ENCODE data around the gene LAPTM5. TPM values are rescaled to one million over a fixed set of nuclear protein-coding genes. Genes with fewer than 3 reads are reported as not detected.

The LAPTM5 gene
- total RNA-seq, 1 experiment from 2014 or later: 1.5 TPM

GRCh38 chr1:30721812-30722537, 35.6 kb downstream of the LAPTM5 start:
- H3K9me3 ChIP-seq (ENCODE audit: control insufficient read depth in 1 of 2, insufficient read depth in 1 of 2, low read depth in 1 of 2, low read length in 2 of 2): no peaks in the 10 kb centered on the region
- ATAC-seq (no peak), DNase-seq (ENCODE audit: low read depth, low spot score) (no peak)
- no peaks in the 10 kb centered on the region for H3K36me3 ChIP-seq (ENCODE audit: control insufficient read depth in 1 of 2, insufficient read depth in 2 of 2, low read length in 2 of 2)
- BruUV-seq (replicated peaks): no TSS peak
- H3K4me2 ChIP-seq (ENCODE audit: low read length): no peak overlapping the region
- CTCF ChIA-PET: interaction anchor here (4.4 kb wide), 1 partner anchor 57 kb away, joined by 210 read pairs; no protein-coding TSS in a partner anchor
- H3K9ac ChIP-seq (ENCODE audit: low read length): no peak overlapping the region
- POLR2A ChIA-PET: interaction anchor here (0.6 kb wide), 1 partner anchor 58 kb away, joined by 4 read pairs; no protein-coding TSS in a partner anchor
- H3K4me1 ChIP-seq (ENCODE audit: control insufficient read depth in 1 of 2, insufficient read depth in 2 of 2, low read length in 2 of 2): peaks cover 22 to 34% of the 10 kb centered on the region in 2 experiments
- no peaks in the 10 kb centered on the region for H3K27me3 ChIP-seq (ENCODE audit: insufficient read depth, low read length)
- TF ChIP-seq SRF (IDR thresholded peaks at IDR 0.05; ENCODE audit: low read depth) (no peak), TCF7L2 (IDR thresholded peaks at IDR 0.05; ENCODE audit: borderline replicate concordance, extremely low read depth, insufficient read depth, insufficient read length) (peak; percentile 66), RAD21 (IDR thresholded peaks at IDR 0.05; ENCODE audit: low read depth) (no peak)
- H3K4me3 ChIP-seq (replicated peaks in 1 of 2; ENCODE audit: low read depth in 1 of 2, low read length in 2 of 2): no peak overlapping the region
- no peaks in the 10 kb centered on the region for H4K20me1 ChIP-seq (ENCODE audit: insufficient read depth)
- RAD21 ChIA-PET (ENCODE audit: low non-redundant PET in 1 of 2, low total read pairs in 2 of 2, uncharacterized antibody in 2 of 2, unreplicated experiment in 2 of 2): no interaction called here
- H3K79me2 ChIP-seq (ENCODE audit: insufficient read depth, low read length): no peaks in the 10 kb centered on the region
- H3K27ac ChIP-seq (ENCODE audit: low read depth, low read length): no peak overlapping the region; the same call in 1 of the 2 replicates
- no peak overlapping the region for H2AFZ ChIP-seq (ENCODE audit: low read depth, low read length, poor library complexity, severe bottlenecking)
- intact Hi-C loops (cut with micrococcal nuclease): no loop called here
- no peaks in the 10 kb centered on the region for H3K9me2 ChIP-seq (ENCODE audit: insufficient read depth)

- Histone ChIP-seq H3K79me2 (ENCODE audit: insufficient read depth, low read length) (no peaks in the 10 kb centered on the region), H3K4me1 (ENCODE audit: control insufficient read depth in 1 of 2, insufficient read depth in 2 of 2, low read length in 2 of 2) (peaks cover 22 to 34% of the 10 kb centered on the region in 2 experiments), H3K27ac (ENCODE audit: low read depth, low read length) (no peak overlapping the region), H2AFZ (ENCODE audit: low read depth, low read length, poor library complexity, severe bottlenecking) (no peak overlapping the region), H3K36me3 (ENCODE audit: control insufficient read depth in 1 of 2, insufficient read depth in 2 of 2, low read length in 2 of 2) (no peaks in the 10 kb centered on the region), H4K20me1 (ENCODE audit: insufficient read depth) (no peaks in the 10 kb centered on the region), H3K4me2 (ENCODE audit: low read length) (no peak overlapping the region), H3K9ac (ENCODE audit: low read length) (no peak overlapping the region), H3K27me3 (ENCODE audit: insufficient read depth, low read length) (no peaks in the 10 kb centered on the region), H3K9me2 (ENCODE audit: insufficient read depth) (no peaks in the 10 kb centered on the region), H3K4me3 (replicated peaks in 1 of 2; ENCODE audit: low read depth in 1 of 2, low read length in 2 of 2) (no peak overlapping the region), H3K9me3 (ENCODE audit: control insufficient read depth in 1 of 2, insufficient read depth in 1 of 2, low read depth in 1 of 2, low read length in 2 of 2) (no peaks in the 10 kb centered on the region)
- ATAC-seq (no peak), DNase-seq (ENCODE audit: low read depth, low spot score) (no peak)
- BruUV-seq (replicated peaks): no TSS peak
- POLR2A ChIA-PET: no interaction called here
- intact Hi-C loops (cut with micrococcal nuclease): no loop called here
- TF ChIP-seq RAD21 (IDR thresholded peaks at IDR 0.05; ENCODE audit: low read depth): no peak
- TF ChIP-seq SRF (IDR thresholded peaks at IDR 0.05; ENCODE audit: low read depth): no peak
- no peak for TF ChIP-seq CEBPB (IDR thresholded peaks at IDR 0.05; ENCODE audit: low read depth)
- TF ChIP-seq POLR2AphosphoS5 (IDR thresholded peaks at IDR 0.05; ENCODE audit: low read depth, low read length): no peak
- no peak for TF ChIP-seq SP1 (IDR thresholded peaks at IDR 0.05; ENCODE audit: low read depth)
- no peak for TF ChIP-seq ZNF274 (IDR thresholded peaks at IDR 0.05; ENCODE audit: low read depth, low read length)
- RAD21 ChIA-PET (ENCODE audit: low non-redundant PET in 1 of 2, low total read pairs in 2 of 2, uncharacterized antibody in 2 of 2, unreplicated experiment in 2 of 2): no interaction called here
- CTCF ChIA-PET: interaction anchor here (3.4 to 4.4 kb wide), 2 partner anchors 57 to 190 kb away, joined by 56 to 210 read pairs; no protein-coding TSS in a partner anchor
These were observed 36.2 kb downstream of the LAPTM5 start for GRCh38 chr1:30721341-30721793.

Data from HCT116 (cell line).